ENCODE data around the gene SPAG7. TPM values are rescaled to one million over a fixed set of nuclear protein-coding genes. Genes with fewer than 3 reads are reported as not detected.

Gene SPAG7
- total and polyA plus RNA-seq, 4 donors, result 18.6 to 66.3 (median 26.0) TPM

DNA sequence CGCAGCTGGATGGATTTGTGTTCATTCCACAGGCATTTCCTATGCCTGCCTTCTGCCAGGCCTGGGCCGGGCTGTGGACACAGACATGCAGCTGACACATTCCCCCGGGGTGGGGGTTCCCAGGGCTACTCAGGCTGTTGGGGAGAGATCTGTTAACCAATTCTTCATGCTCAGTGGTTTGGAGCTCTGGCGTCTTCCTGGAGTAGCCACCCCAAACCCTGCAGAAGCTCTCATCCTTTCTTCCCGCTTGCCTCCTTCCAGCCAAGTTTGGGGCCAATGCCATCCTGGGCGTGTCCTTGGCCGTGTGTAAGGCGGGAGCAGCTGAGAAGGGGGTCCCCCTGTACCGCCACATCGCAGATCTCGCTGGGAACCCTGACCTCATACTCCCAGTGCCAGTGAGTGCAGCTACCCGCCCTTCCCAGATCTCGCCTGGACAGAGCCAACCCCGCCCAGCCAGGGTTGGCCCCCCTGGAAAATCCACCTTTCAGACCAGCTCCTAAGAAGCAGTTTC is 14.1 kb downstream of the SPAG7 start:
- Histone ChIP-seq H3K4me3 (ENCODE audit: low read depth in 1 of 3, low read length in 3 of 3) (no peak overlapping the region), H3K9ac (ENCODE audit: low read depth in 1 of 2, low read length in 2 of 2) (no peak overlapping the region), H3K4me1 (ENCODE audit: control insufficient read depth in 4 of 4, insufficient read depth in 4 of 4, low read length in 3 of 4) (peaks cover 6 to 65% (median 48%) of the 10 kb centered on the region in 4 donors), H3K36me3 (ENCODE audit: control insufficient read depth in 4 of 4, insufficient read depth in 3 of 4, low read depth in 1 of 4, low read length in 3 of 4) (peaks cover 0 to 3% (median 0%) of the 10 kb centered on the region in 4 donors), H3K27ac (ENCODE audit: low read depth in 1 of 2, low read length in 2 of 2) (no peak overlapping the region), H3K27me3 (ENCODE audit: control insufficient read depth in 4 of 4, insufficient read depth in 4 of 4, low read length in 3 of 4) (no peaks in the 10 kb centered on the region), H3K9me3 (ENCODE audit: control insufficient read depth in 4 of 4, low read length in 3 of 4) (no peaks in the 10 kb centered on the region)
- TF ChIP-seq FOXA1 (IDR thresholded peaks at IDR 0.05) (no peak), HNF4G (IDR thresholded peaks at IDR 0.05) (no peak), NR2F2 (IDR thresholded peaks at IDR 0.05) (no peak), FOXA2 (IDR thresholded peaks at IDR 0.05) (no peak), YY1 (IDR thresholded peaks at IDR 0.05) (no peak), SP1 (IDR thresholded peaks at IDR 0.05) (no peak), EGR1 (IDR thresholded peaks at IDR 0.05; ENCODE audit: low read depth in 2 of 2) (no peak), GABPA (IDR thresholded peaks at IDR 0.05 in 1 of 2, conservative IDR thresholded peaks at IDR 0.05 in 1 of 2) (no peak)
- WGBS, result 89% methylated on average over 14 of the region's 14 CpGs
- no peak for DNase-seq (ENCODE audit: low spot score)

- H3K9me3 ChIP-seq (ENCODE audit: control insufficient read depth in 4 of 4, low read length in 3 of 4), result no peaks in the 10 kb centered on the region
- peak overlapping the region in 1 of 2 donors; percentile 69 for H3K9ac ChIP-seq (ENCODE audit: low read depth in 1 of 2, low read length in 2 of 2)
- peaks cover 8 to 55% (median 40%) of the 10 kb centered on the region in 4 donors for H3K4me1 ChIP-seq (ENCODE audit: control insufficient read depth in 4 of 4, insufficient read depth in 4 of 4, low read length in 3 of 4)
- no peak for DNase-seq (ENCODE audit: low spot score)
- no peaks in the 10 kb centered on the region for H3K27me3 ChIP-seq (ENCODE audit: control insufficient read depth in 4 of 4, insufficient read depth in 4 of 4, low read length in 3 of 4)
- H3K4me3 ChIP-seq (ENCODE audit: low read depth in 1 of 3, low read length in 3 of 3), result peak overlapping the region in 2 of 3 donors; percentile 56 to 91
- 67% methylated on average over 3 of the region's 3 CpGs for WGBS
- H3K27ac ChIP-seq (ENCODE audit: low read depth in 1 of 2, low read length in 2 of 2), result peak overlapping the region in 1 of 2 donors; percentile 95
- peaks cover 0 to 2% (median 0%) of the 10 kb centered on the region in 4 donors for H3K36me3 ChIP-seq (ENCODE audit: control insufficient read depth in 4 of 4, insufficient read depth in 3 of 4, low read depth in 1 of 4, low read length in 3 of 4)
- TF ChIP-seq, protein P1, sequence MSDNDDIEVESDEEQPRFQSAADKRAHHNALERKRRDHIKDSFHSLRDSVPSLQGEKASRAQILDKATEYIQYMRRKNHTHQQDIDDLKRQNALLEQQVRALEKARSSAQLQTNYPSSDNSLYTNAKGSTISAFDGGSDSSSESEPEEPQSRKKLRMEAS (IDR thresholded peaks at IDR 0.05), result no peak
- no peak for TF ChIP-seq YY1 (IDR thresholded peaks at IDR 0.05)
- TF ChIP-seq, protein P2, sequence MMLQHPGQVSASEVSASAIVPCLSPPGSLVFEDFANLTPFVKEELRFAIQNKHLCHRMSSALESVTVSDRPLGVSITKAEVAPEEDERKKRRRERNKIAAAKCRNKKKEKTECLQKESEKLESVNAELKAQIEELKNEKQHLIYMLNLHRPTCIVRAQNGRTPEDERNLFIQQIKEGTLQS (IDR thresholded peaks at IDR 0.05), result no peak
Observed at GRCh38 chr17:4951486-4951885, 16.1 kb downstream of the SPAG7 start.

DNA sequence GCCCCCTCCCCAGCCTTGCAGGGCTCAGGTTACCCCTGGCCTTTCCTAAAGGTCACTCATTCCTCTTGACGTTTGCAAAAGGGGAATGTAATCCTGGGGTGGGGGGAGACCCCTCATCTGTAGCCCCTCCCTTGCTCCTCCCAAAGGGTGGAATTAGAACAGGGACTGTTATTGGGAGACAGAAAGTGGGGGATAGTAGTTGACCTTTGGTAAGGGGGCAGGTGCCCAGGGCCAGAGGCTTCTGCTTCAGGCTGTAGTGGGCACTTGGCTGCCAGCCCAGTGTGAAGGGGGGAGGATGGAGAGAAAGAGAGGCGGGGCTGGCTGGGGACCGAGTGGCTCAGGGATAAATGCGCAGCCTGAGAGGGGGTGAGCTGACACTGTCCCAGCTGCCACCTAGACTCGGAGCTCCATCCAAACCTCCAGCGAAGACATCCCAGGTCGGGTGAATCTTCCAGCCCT is 16.8 kb downstream of the SPAG7 start, which contains the start of gene ENO3:
Gene ENO3, plus strand, starts transcription at position 374 of the 459 bp plus-strand sequence. CDS start 711 bp downstream, outside the sequence.
- no peaks in the 10 kb centered on the region for H3K27me3 ChIP-seq (ENCODE audit: control insufficient read depth in 4 of 4, insufficient read depth in 4 of 4, low read length in 3 of 4)
- peak within 1 kb of the TSS; percentile 95 to 96 for H3K27ac ChIP-seq (ENCODE audit: low read depth in 1 of 2, low read length in 2 of 2)
- no peaks in the 10 kb centered on the region for H3K9me3 ChIP-seq (ENCODE audit: control insufficient read depth in 4 of 4, low read length in 3 of 4)
- peaks cover 0 to 2% (median under 1%) of the 10 kb centered on the region in 4 donors for H3K36me3 ChIP-seq (ENCODE audit: control insufficient read depth in 4 of 4, insufficient read depth in 3 of 4, low read depth in 1 of 4, low read length in 3 of 4)
- H3K9ac ChIP-seq (ENCODE audit: low read depth in 1 of 2, low read length in 2 of 2), result peak within 1 kb of the TSS; percentile 66 to 69
- DNase-seq (ENCODE audit: low spot score), result peak; percentile 74
- peak within 1 kb of the TSS; percentile 53 to 91 (median 56) for H3K4me3 ChIP-seq (ENCODE audit: low read depth in 1 of 3, low read length in 3 of 3)
- H3K4me1 ChIP-seq (ENCODE audit: control insufficient read depth in 4 of 4, insufficient read depth in 4 of 4, low read length in 3 of 4), result peaks cover 10 to 55% (median 42%) of the 10 kb centered on the region in 4 donors
- TF ChIP-seq HNF4G (IDR thresholded peaks at IDR 0.05) (peak; percentile 54), NR2F2 (IDR thresholded peaks at IDR 0.05) (peak; percentile 63), TAF1 (conservative IDR thresholded peaks at IDR 0.05) (peak; percentile 49), RXRA (IDR thresholded peaks at IDR 0.05) (peak; percentile 38 to 58), JUND (IDR thresholded peaks at IDR 0.05) (peak in 1 of 2 donors; percentile 20), HNF4A (conservative IDR thresholded peaks at IDR 0.05) (peak; percentile 72 to 79), FOXA2 (IDR thresholded peaks at IDR 0.05) (no peak), FOXA1 (IDR thresholded peaks at IDR 0.05) (no peak), SP1 (IDR thresholded peaks at IDR 0.05) (peak; percentile 81), GABPA (IDR thresholded peaks at IDR 0.05 in 1 of 2, conservative IDR thresholded peaks at IDR 0.05 in 1 of 2) (no peak), REST (IDR thresholded peaks at IDR 0.05) (peak; percentile 22), EGR1 (IDR thresholded peaks at IDR 0.05; ENCODE audit: low read depth in 2 of 2) (no peak), RAD21 (IDR thresholded peaks at IDR 0.05) (peak in 1 of 2 donors; percentile 19), CTCF (IDR thresholded peaks at IDR 0.05; ENCODE audit: low read depth, low read length, missing input control) (no peak)
- TF ChIP-seq, protein P3, sequence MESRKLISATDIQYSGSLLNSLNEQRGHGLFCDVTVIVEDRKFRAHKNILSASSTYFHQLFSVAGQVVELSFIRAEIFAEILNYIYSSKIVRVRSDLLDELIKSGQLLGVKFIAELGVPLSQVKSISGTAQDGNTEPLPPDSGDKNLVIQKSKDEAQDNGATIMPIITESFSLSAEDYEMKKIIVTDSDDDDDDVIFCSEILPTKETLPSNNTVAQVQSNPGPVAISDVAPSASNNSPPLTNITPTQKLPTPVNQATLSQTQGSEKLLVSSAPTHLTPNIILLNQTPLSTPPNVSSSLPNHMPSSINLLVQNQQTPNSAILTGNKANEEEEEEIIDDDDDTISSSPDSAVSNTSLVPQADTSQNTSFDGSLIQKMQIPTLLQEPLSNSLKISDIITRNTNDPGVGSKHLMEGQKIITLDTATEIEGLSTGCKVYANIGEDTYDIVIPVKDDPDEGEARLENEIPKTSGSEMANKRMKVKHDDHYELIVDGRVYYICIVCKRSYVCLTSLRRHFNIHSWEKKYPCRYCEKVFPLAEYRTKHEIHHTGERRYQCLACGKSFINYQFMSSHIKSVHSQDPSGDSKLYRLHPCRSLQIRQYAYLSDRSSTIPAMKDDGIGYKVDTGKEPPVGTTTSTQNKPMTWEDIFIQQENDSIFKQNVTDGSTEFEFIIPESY (IDR thresholded peaks at IDR 0.05), result peak; percentile 45
- 20% methylated on average over 7 of the region's 7 CpGs for WGBS
